Measurements from ENCODE around the gene ATP6V0A1. TPM values are rescaled to one million over a fixed set of nuclear protein-coding genes. Genes with fewer than 3 reads are reported as not detected.

The ATP6V0A1 gene
- total RNA-seq, 1 donor from 2014 or later, result 69.4 TPM

DNA sequence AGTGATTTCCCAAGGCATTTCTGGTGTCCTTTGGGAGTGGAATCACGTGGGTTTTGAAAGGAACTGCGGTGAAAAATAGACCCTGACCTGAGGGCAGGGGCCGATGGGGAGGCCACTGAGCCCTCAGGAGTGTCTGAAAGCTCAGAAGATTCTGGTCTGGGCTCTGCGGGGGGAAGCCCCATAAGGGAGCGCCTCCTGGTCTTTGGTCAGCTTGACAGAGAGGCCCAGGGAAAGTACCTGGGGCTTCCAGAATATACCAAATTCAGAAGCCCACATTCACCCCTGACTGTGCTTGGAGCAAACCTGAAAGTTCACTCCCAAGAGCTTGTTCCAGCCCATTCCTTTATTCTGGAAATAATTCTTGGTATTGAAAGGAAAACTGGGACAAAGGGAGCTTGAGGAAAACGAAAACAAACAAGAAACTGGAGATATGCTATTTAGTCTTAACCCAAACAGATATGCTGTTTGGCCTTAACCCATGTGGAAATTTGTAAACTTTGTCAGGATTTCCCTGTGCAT lies 54.1 kb downstream of the ATP6V0A1 start:
- Mint-ChIP-seq H3K36me3 (peaks cover 21% of the 10 kb centered on the region), H3K4me1 (ENCODE audit: unreplicated experiment) (peaks cover 9% of the 10 kb centered on the region)

DNA sequence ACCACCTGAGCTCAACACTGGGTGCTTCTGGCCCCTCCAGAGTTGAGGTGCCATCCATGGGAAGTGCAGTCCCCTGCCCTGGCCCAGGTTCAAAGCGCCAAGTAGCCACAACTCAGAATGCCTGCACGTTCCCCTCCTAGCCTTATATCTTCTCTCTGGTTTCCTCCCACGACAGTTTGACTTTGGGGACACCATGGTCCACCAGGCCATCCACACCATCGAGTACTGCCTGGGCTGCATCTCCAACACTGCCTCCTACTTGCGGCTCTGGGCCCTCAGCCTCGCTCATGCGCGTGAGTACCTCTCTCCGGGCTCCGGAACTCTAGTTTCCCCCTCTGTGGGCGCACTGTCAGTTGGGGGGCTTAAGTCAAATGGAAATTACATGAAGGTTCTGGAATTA lies 55.0 kb downstream of the ATP6V0A1 start:
- H3K4me1 Mint-ChIP-seq (ENCODE audit: unreplicated experiment), result peaks cover 17% of the 10 kb centered on the region
- DNase-seq (ENCODE audit: extremely low spot score, unreplicated experiment), result no peak
- TF ChIP-seq, protein P1, sequence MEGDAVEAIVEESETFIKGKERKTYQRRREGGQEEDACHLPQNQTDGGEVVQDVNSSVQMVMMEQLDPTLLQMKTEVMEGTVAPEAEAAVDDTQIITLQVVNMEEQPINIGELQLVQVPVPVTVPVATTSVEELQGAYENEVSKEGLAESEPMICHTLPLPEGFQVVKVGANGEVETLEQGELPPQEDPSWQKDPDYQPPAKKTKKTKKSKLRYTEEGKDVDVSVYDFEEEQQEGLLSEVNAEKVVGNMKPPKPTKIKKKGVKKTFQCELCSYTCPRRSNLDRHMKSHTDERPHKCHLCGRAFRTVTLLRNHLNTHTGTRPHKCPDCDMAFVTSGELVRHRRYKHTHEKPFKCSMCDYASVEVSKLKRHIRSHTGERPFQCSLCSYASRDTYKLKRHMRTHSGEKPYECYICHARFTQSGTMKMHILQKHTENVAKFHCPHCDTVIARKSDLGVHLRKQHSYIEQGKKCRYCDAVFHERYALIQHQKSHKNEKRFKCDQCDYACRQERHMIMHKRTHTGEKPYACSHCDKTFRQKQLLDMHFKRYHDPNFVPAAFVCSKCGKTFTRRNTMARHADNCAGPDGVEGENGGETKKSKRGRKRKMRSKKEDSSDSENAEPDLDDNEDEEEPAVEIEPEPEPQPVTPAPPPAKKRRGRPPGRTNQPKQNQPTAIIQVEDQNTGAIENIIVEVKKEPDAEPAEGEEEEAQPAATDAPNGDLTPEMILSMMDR (conservative IDR thresholded peaks at IDR 0.05), result no peak
- no peaks in the 10 kb centered on the region for H3K9me3 Mint-ChIP-seq
- peak overlapping the region; percentile 21 for H3K27ac Mint-ChIP-seq
- no peak overlapping the region for H3K4me3 Mint-ChIP-seq
- H3K36me3 Mint-ChIP-seq, result peaks cover 18% of the 10 kb centered on the region
- H3K27me3 Mint-ChIP-seq, result no peaks in the 10 kb centered on the region

More for the DNA sequence above, 54.1 kb downstream of the ATP6V0A1 start:
- TF ChIP-seq, protein P1 (conservative IDR thresholded peaks at IDR 0.05), result no peak
- no peak for DNase-seq (ENCODE audit: extremely low spot score, unreplicated experiment)
- no peak overlapping the region for H3K4me3 Mint-ChIP-seq
- no peaks in the 10 kb centered on the region for H3K9me3 Mint-ChIP-seq
- no peaks in the 10 kb centered on the region for H3K27me3 Mint-ChIP-seq
- peak overlapping the region; percentile 21 for H3K27ac Mint-ChIP-seq

DNA sequence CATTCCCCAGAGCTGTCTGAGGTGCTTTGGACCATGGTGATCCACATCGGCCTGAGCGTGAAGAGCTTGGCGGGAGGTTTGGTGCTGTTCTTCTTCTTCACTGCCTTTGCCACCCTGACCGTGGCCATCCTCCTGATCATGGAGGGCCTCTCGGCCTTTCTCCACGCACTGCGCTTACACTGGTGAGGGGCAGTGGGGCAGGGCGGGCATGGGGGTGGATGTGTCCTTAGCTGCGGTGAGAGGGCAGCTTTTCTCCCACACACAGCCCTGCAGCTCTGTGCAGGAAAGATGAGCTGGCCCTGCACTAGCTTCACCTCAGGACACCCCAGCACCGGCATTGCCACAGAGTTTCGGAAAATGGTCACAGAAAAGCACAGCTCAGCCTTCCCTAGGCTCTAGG lies 55.6 kb downstream of the ATP6V0A1 start:
- Mint-ChIP-seq H3K4me3 (no peak overlapping the region), H3K4me1 (ENCODE audit: unreplicated experiment) (peaks cover 23% of the 10 kb centered on the region), H3K27me3 (no peaks in the 10 kb centered on the region), H3K9me3 (no peaks in the 10 kb centered on the region), H3K36me3 (peaks cover 14% of the 10 kb centered on the region), H3K27ac (no peak overlapping the region)
- TF ChIP-seq, protein P1 (conservative IDR thresholded peaks at IDR 0.05), result no peak
- no peak for DNase-seq (ENCODE audit: extremely low spot score, unreplicated experiment)

DNA sequence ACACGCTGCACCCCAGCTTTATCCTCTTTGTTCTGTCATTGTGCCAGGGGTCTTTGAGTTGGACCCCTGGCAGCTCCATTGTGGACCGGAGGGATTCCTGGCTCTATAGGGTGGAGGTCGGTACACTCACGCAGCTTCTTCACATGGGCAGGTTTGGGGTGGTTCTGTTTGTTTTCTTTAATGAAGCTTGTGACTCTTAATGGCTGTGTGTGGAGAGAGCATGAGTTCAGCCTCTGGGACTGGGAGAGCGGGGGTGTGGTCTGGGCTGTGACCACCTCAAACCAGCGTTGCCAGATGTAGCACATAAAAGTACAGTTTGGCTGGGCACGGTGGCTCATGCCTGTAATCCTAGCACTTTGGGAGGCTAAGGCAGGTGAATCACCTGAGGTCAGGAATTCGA lies 56.2 kb downstream of the ATP6V0A1 start:
- TF ChIP-seq, protein P1 (conservative IDR thresholded peaks at IDR 0.05), result no peak
- H3K4me3 Mint-ChIP-seq, result no peak overlapping the region
- DNase-seq (ENCODE audit: extremely low spot score, unreplicated experiment), result no peak
- H3K27me3 Mint-ChIP-seq, result no peaks in the 10 kb centered on the region
- no peaks in the 10 kb centered on the region for H3K9me3 Mint-ChIP-seq
- H3K4me1 Mint-ChIP-seq (ENCODE audit: unreplicated experiment), result peaks cover 29% of the 10 kb centered on the region
- no peak overlapping the region for H3K27ac Mint-ChIP-seq
- H3K36me3 Mint-ChIP-seq, result peaks cover 14% of the 10 kb centered on the region

DNA sequence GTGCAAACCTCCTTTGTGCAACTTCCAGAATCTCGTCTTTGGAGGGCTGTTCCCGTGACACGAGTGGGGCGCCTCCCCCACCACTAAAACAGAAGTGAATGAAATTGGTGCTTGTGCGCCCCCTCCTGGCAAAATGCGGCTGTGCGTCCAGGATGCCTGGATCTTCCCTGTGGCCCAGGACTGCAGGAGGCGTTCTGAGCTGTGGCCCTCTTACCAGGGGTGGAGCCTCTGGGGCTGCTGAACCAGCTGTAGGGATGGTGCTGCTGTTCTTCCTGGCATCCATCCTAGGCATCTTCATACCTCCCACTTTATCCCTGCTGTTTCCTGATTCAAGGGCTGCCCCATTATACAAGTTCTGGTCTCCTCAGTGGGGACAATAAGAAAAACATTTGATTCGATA lies 58.8 kb downstream of the ATP6V0A1 start:
- H3K27ac Mint-ChIP-seq, result peak overlapping the region; percentile 84
- peak; percentile 85 for DNase-seq (ENCODE audit: extremely low spot score, unreplicated experiment)
- TF ChIP-seq, protein P1 (conservative IDR thresholded peaks at IDR 0.05), result peak; percentile 94
- peaks cover 50% of the 10 kb centered on the region for H3K4me1 Mint-ChIP-seq (ENCODE audit: unreplicated experiment)
- no peaks in the 10 kb centered on the region for H3K9me3 Mint-ChIP-seq
- H3K36me3 Mint-ChIP-seq, result peaks cover 10% of the 10 kb centered on the region
- no peak overlapping the region for H3K4me3 Mint-ChIP-seq
- no peaks in the 10 kb centered on the region for H3K27me3 Mint-ChIP-seq
